T-cell (primary cell): Measurements from ENCODE around the gene ANO3. TPM values are rescaled to one million over a fixed set of nuclear protein-coding genes. Genes with fewer than 3 reads are reported as not detected.

Experiments
- ATAC-seq, 4 experiments: fragments of 200-7000 bp in 3 of 4; fragments of 150-1000 bp in 1 of 4; cut with Tn5 transposase; replicated peaks in 1 of 4; 1 replicate in 3 of 4; 2 replicates in 1 of 4; pipeline ENCODE4 v1.10.0; 2021; ENCODE audit warnings: moderate library complexity in 3 of 4, mild to moderate bottlenecking in 2 of 4, moderate number of reproducible peaks in 1 of 4
- CTCF ChIA-PET, 2 donors: fragments of 300-600 bp; sonication (Branson Sonifier 250); formaldehyde crosslinking; loops; one replicate each; lab custom pipeline; 2022; ENCODE audit warnings: antibody characterized with exemption in 2 of 2; lab: Charles Lee
- POLR2A ChIA-PET, 2 donors: fragments of 300-600 bp; sonication (Branson Sonifier 250); formaldehyde crosslinking; loops; one replicate each; lab custom pipeline; 2022; ENCODE audit warnings: antibody characterized with exemption in 2 of 2; lab: Charles Lee
- DNase-seq, 35 experiments: peaks; one replicate each; pipeline versions ENCODE4 v3.0.0 to v3.0.0-alpha.2; 2013 to 2023
- H3K27ac ChIP-seq: one replicate; pipeline ENCODE4 v1.5.1; 2013; ENCODE audit warnings: low read length
- H3K27me3 ChIP-seq, 2 experiments: replicated peaks in 1 of 2; 1 replicate in 1 of 2; 2 replicates in 1 of 2; pipeline versions ENCODE4 v1.6.1 to v1.7.0; 2013; ENCODE audit warnings: low read length in 1 of 2, mixed read lengths in 1 of 2; ENCODE audit not compliant: control insufficient read depth in 2 of 2, insufficient read depth in 2 of 2; ENCODE audit errors: extremely low read depth in 1 of 2
- H3K36me3 ChIP-seq, 2 donors: 1 replicate in 1 of 2; 2 replicates in 1 of 2; pipeline versions ENCODE4 v1.6.1 to v1.7.0; 2013; ENCODE audit warnings: low read length in 1 of 2; ENCODE audit not compliant: control insufficient read depth in 2 of 2, insufficient read depth in 1 of 2; ENCODE audit errors: extremely low read depth in 1 of 2
- H3K4me1 ChIP-seq, 2 experiments: 1 replicate in 1 of 2; 2 replicates in 1 of 2; pipeline versions ENCODE4 v1.6.1 to v1.7.0; 2013; ENCODE audit warnings: low read length in 2 of 2, mixed read lengths in 1 of 2; ENCODE audit not compliant: insufficient read depth in 2 of 2, control insufficient read depth in 1 of 2; ENCODE audit errors: extremely low read depth in 1 of 2
- H3K4me3 ChIP-seq, 2 donors: 1 replicate in 1 of 2; 2 replicates in 1 of 2; pipeline versions ENCODE4 v1.5.1 to v1.7.0; 2013; ENCODE audit warnings: mild to moderate bottlenecking in 2 of 2, low read length in 1 of 2, moderate library complexity in 1 of 2; ENCODE audit not compliant: control insufficient read depth in 1 of 2; ENCODE audit errors: extremely low read depth in 1 of 2
- H3K9me3 ChIP-seq: 2 replicates; pipeline ENCODE4 v1.7.0; 2013
- H3K27ac Mint-ChIP-seq, 2 donors: one replicate each; pipeline ENCODE4 v1.8.0; 2020 to 2021; ENCODE audit warnings: mild to moderate bottlenecking in 2 of 2, mixed read lengths in 2 of 2
- H3K27me3 Mint-ChIP-seq, 2 donors: one replicate each; pipeline ENCODE4 v1.8.0; 2021 to 2022; ENCODE audit warnings: mixed read lengths in 2 of 2
- H3K36me3 Mint-ChIP-seq: one replicate; pipeline ENCODE4 v1.8.0; 2021; ENCODE audit warnings: mixed read lengths
- H3K4me1 Mint-ChIP-seq, 3 donors: one replicate each; pipeline ENCODE4 v1.8.0; 2020 to 2022; ENCODE audit warnings: mixed read lengths in 3 of 3, mild to moderate bottlenecking in 1 of 3
- H3K4me3 Mint-ChIP-seq, 3 donors: one replicate each; pipeline ENCODE4 v1.8.0; 2020 to 2022; ENCODE audit warnings: mild to moderate bottlenecking in 3 of 3, mixed read lengths in 3 of 3, moderate library complexity in 3 of 3
- H3K9me3 Mint-ChIP-seq, 3 donors: one replicate each; pipeline ENCODE4 v1.8.0; 2020 to 2022; ENCODE audit warnings: mixed read lengths in 3 of 3
- WGBS: methylation state at CpG from one replicate; pipeline ENCODE4 v1.1.5; 2013; ENCODE audit warnings: missing lambda C conversion rate; ENCODE audit not compliant: insufficient coverage; 5-methylcytosine and 5-hydroxymethylcytosine counted together
- total RNA-seq, 35 experiments: library from RNA in 6 of 35; stranded (reverse) in 6 of 35; fragments of 120-200 nt in 1 of 35; gene quantifications; one replicate each; pipeline versions ENCODE4 v1.2.1 to v1.2.4 and lab custom pipeline; 2013 to 2026

The ANO3 gene
- total RNA-seq, 5 donors from 2014 or later (not counting 1 experiment from before 2014, with no cell fraction given) = not detected

GRCh38 chr11:26676641-26677040 is 344.7 kb downstream of the ANO3 start:
- H3K27me3 ChIP-seq = no peaks in the 10 kb centered on the region
- peaks cover 0 to 10% (median 8%) of the 10 kb centered on the region in 3 donors for H3K9me3 Mint-ChIP-seq
- no peaks in the 10 kb centered on the region for H3K36me3 ChIP-seq
- DNase-seq (no peak), ATAC-seq (no peak)
- no peaks in the 10 kb centered on the region for H3K9me3 ChIP-seq
- H3K27ac ChIP-seq = no peak overlapping the region
- no peak overlapping the region for H3K4me3 ChIP-seq
- no peak overlapping the region for H3K4me3 Mint-ChIP-seq
- no peaks in the 10 kb centered on the region for H3K27me3 Mint-ChIP-seq
- CTCF ChIA-PET = no interaction called here
- H3K36me3 Mint-ChIP-seq = no peaks in the 10 kb centered on the region
- H3K4me1 Mint-ChIP-seq = no peaks in the 10 kb centered on the region
- WGBS = no CpG with 5 or more reads among the region's 2 CpGs
- no peak overlapping the region for H3K27ac Mint-ChIP-seq
- no peaks in the 10 kb centered on the region for H3K4me1 ChIP-seq
- POLR2A ChIA-PET = no interaction called here

GRCh38 chr11:26677566-26677965 is 345.6 kb downstream of the ANO3 start:
- H3K27ac ChIP-seq = no peak overlapping the region
- Mint-ChIP-seq H3K9me3 (peaks cover 0 to 10% (median 8%) of the 10 kb centered on the region in 3 donors), H3K4me1 (no peaks in the 10 kb centered on the region), H3K36me3 (no peaks in the 10 kb centered on the region), H3K27me3 (no peaks in the 10 kb centered on the region), H3K4me3 (no peak overlapping the region), H3K27ac (no peak overlapping the region)
- ATAC-seq (no peak), DNase-seq (no peak)
- H3K4me1 ChIP-seq = no peaks in the 10 kb centered on the region
- no peaks in the 10 kb centered on the region for H3K27me3 ChIP-seq
- H3K36me3 ChIP-seq = no peaks in the 10 kb centered on the region
- CTCF ChIA-PET = no interaction called here
- H3K4me3 ChIP-seq = no peak overlapping the region
- H3K9me3 ChIP-seq = no peaks in the 10 kb centered on the region
- POLR2A ChIA-PET = no interaction called here

- no peak for ATAC-seq
- Mint-ChIP-seq H3K4me3 (no peak overlapping the region), H3K9me3 (peaks cover 0 to 10% (median 0%) of the 10 kb centered on the region in 3 donors), H3K27me3 (no peaks in the 10 kb centered on the region), H3K27ac (no peak overlapping the region), H3K4me1 (no peaks in the 10 kb centered on the region), H3K36me3 (no peaks in the 10 kb centered on the region)
- WGBS = no CpG with 5 or more reads among the region's 1 CpG
- H3K9me3 ChIP-seq = no peaks in the 10 kb centered on the region
- H3K4me1 ChIP-seq = no peaks in the 10 kb centered on the region
- H3K4me3 ChIP-seq = no peak overlapping the region
- no peaks in the 10 kb centered on the region for H3K27me3 ChIP-seq
- no peak overlapping the region for H3K27ac ChIP-seq
- ChIA-PET POLR2A (no interaction called here), CTCF (interaction anchor here in 1 of 2 donors (0.6 kb wide), 1 partner anchor 162 kb away, joined by 3 read pairs; no protein-coding TSS in a partner anchor)
- no peak for DNase-seq
- no peaks in the 10 kb centered on the region for H3K36me3 ChIP-seq
Observed at GRCh38 chr11:26687351-26687750, 355.4 kb downstream of the ANO3 start.

GRCh38 chr11:26688701-26689100 is 356.8 kb downstream of the ANO3 start:
- no CpG with 5 or more reads among the region's 4 CpGs for WGBS
- ChIA-PET CTCF (no interaction called here), POLR2A (no interaction called here)
- Mint-ChIP-seq H3K4me3 (no peak overlapping the region), H3K27me3 (no peaks in the 10 kb centered on the region), H3K9me3 (peaks cover 0 to 10% (median 0%) of the 10 kb centered on the region in 3 donors), H3K36me3 (no peaks in the 10 kb centered on the region), H3K27ac (no peak overlapping the region), H3K4me1 (no peaks in the 10 kb centered on the region)
- H3K4me1 ChIP-seq = no peaks in the 10 kb centered on the region
- no peaks in the 10 kb centered on the region for H3K27me3 ChIP-seq
- no peak overlapping the region for H3K27ac ChIP-seq
- H3K36me3 ChIP-seq = no peaks in the 10 kb centered on the region
- H3K4me3 ChIP-seq = no peak overlapping the region
- H3K9me3 ChIP-seq = no peaks in the 10 kb centered on the region
- no peak for ATAC-seq
- DNase-seq = no peak

- Mint-ChIP-seq H3K9me3 (peaks cover 0 to 3% (median 0%) of the 10 kb centered on the region in 3 donors), H3K4me1 (no peaks in the 10 kb centered on the region), H3K27me3 (no peaks in the 10 kb centered on the region), H3K36me3 (no peaks in the 10 kb centered on the region), H3K27ac (no peak overlapping the region), H3K4me3 (no peak overlapping the region)
- ChIA-PET CTCF (no interaction called here), POLR2A (no interaction called here)
- Histone ChIP-seq H3K4me3 (no peak overlapping the region), H3K9me3 (no peaks in the 10 kb centered on the region), H3K27me3 (no peaks in the 10 kb centered on the region), H3K4me1 (no peaks in the 10 kb centered on the region), H3K27ac (no peak overlapping the region), H3K36me3 (no peaks in the 10 kb centered on the region)
- ATAC-seq (no peak), DNase-seq (no peak)
- no CpG with 5 or more reads among the region's 3 CpGs for WGBS
Observed at GRCh38 chr11:26696330-26696729, 364.4 kb downstream of the ANO3 start.

- DNase-seq (no peak), ATAC-seq (no peak)
- no peaks in the 10 kb centered on the region for H3K9me3 ChIP-seq
- H3K4me3 ChIP-seq = no peak overlapping the region
- Mint-ChIP-seq H3K36me3 (no peaks in the 10 kb centered on the region), H3K9me3 (peaks cover 0 to 3% (median 0%) of the 10 kb centered on the region in 3 donors), H3K4me1 (no peaks in the 10 kb centered on the region), H3K27ac (no peak overlapping the region), H3K4me3 (no peak overlapping the region), H3K27me3 (no peaks in the 10 kb centered on the region)
- no peaks in the 10 kb centered on the region for H3K36me3 ChIP-seq
- no CpG with 5 or more reads among the region's 2 CpGs for WGBS
- no peaks in the 10 kb centered on the region for H3K27me3 ChIP-seq
- H3K27ac ChIP-seq = no peak overlapping the region
- ChIA-PET POLR2A (no interaction called here), CTCF (no interaction called here)
- no peaks in the 10 kb centered on the region for H3K4me1 ChIP-seq
Observed at GRCh38 chr11:26698224-26698623, 366.3 kb downstream of the ANO3 start.
